ENCODE measurements around the gene AZIN2.

AZIN2 gene

GRCh38 chr1:33155877-33156538 is 75.1 kb downstream of the AZIN2 start:
- DNase-seq, result no peak

- no peak for DNase-seq
Measured at GRCh38 chr1:33157131-33157530, 76.2 kb downstream of the AZIN2 start.

- no peak for DNase-seq
Measured at GRCh38 chr1:33158366-33158765, 77.4 kb downstream of the AZIN2 start.

DNA sequence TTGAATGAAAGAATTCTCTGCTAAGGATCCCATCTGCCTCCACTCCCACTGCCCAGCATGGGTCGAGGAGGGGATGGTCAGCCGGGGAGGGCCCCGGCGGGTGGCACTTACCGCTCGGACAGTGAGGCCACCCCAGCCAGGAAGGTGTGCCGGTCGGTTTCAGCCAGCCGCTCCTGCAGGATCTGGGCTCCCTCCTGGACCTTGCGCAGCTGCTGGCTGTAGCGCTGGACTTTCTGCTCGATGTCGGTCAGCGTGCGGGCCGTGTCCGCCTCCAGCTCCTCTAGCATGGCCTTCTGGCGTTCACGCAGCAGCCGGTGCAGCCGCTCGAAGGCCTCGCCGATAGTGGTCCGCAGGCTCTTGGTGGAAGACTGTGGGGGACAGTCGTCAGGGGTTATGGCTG is 78.6 kb downstream of the AZIN2 start:
- DNase-seq, result no peak

GRCh38 chr1:33161061-33161681 is 80.2 kb downstream of the AZIN2 start:
- no peak for DNase-seq

- DNase-seq, result no peak
Measured at GRCh38 chr1:33162141-33162540, 81.2 kb downstream of the AZIN2 start.

- no peak for DNase-seq
Measured at GRCh38 chr1:33163621-33164519, 82.9 kb downstream of the AZIN2 start.

- no peak for DNase-seq
Measured at GRCh38 chr1:33165209-33165608, 84.3 kb downstream of the AZIN2 start.

GRCh38 chr1:33165809-33166208 is 84.9 kb downstream of the AZIN2 start:
- no peak for DNase-seq

DNA sequence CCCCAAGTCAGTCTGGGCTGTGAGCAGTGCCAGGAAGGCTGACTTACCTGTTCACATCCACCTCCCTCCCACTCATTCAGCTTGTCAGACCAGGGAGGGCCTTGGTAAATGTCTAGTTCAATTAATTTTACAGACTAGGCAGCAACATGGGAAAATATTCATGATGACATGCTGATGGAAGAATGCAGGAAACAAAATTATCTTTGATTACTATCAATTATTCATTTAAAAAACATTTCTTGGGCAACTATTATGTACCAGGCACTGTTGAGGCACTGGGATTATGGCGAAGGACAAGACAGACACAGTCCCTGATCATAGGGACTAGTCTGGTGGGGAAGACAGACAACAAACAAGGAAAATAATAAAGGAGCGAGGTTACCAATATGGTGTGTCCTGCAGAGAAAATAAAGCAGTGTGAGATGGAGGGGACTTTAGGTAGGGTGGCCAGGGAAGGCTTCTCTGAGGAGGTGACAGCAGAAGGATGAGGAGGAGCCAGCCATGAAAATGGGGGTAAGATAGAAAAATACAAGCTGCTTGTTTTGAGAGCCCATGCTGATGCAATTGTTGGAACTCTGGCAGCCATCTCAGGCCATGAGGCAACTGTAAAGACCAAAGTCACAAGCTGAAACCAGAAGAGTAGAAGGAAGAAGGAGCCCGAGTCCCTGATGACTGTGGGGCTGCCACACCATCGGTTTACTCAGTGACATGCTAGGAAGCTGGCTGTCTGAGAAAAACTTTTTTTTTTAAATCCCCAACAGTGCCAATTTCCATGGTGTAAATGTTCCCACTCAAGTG is 86.9 kb downstream of the AZIN2 start:
- DNase-seq, result no peak

DNA sequence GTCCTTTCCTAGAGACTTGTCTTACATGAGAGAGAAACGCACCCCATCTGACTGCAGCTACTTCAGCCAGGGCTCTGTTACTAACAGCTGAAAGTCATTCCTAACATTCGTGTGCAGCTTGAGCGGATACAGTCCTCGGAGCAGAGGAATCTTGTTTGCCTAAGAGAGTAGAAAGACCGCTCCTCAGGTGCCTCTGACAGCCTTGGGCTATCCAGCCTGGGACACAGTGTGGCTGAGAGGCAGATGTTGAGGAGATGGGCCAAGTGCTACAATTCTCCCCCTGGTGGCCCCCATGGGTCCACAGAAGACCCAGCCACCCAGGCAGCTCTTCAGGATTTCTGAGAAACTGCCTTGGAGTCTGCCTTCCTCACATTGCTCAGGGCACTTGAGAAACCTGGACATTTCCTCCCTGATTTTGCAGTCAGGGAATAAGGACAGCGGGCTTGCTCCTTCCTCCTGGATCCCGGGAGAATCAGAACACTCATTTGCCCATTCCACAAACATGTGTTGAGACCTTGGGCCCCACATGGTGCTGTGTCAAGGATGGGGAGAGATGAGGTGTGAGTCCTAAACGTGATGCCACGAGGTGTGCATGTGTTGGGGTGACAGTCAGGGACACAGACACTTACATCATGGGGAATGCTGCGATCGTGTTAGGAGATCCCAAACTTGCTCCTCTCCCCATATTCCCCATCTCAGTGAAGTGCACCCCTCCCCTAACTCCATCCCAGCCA is 87.8 kb downstream of the AZIN2 start:
- no peak for DNase-seq

GRCh38 chr1:33169290-33170055 is 88.5 kb downstream of the AZIN2 start:
- no peak for DNase-seq
